ENCODE data around the gene GGA3.

The GGA3 gene

GRCh38 chr17:75252039-75252816 lies 9.2 kb downstream of the GGA3 start:
- in situ Hi-C loops (cut with HindIII; ENCODE audit: low pct_ligation_motif_present, low pct_unique_long_range_greater_than_20kb, low sequenced_read_pairs) = no loop called here
- no peak for DNase-seq

- DNase-seq = no peak
- in situ Hi-C loops (cut with HindIII; ENCODE audit: low pct_ligation_motif_present, low pct_unique_long_range_greater_than_20kb, low sequenced_read_pairs) = no loop called here
These were observed 11.4 kb downstream of the GGA3 start for GRCh38 chr17:75250009-75250471.

- no peak for DNase-seq
- in situ Hi-C loops (cut with HindIII; ENCODE audit: low pct_ligation_motif_present, low pct_unique_long_range_greater_than_20kb, low sequenced_read_pairs) = no loop called here
These were observed 11.8 kb downstream of the GGA3 start for GRCh38 chr17:75249564-75249963.

- no peak for DNase-seq
- in situ Hi-C loops (cut with HindIII; ENCODE audit: low pct_ligation_motif_present, low pct_unique_long_range_greater_than_20kb, low sequenced_read_pairs) = no loop called here
These were observed 15.0 kb downstream of the GGA3 start for GRCh38 chr17:75246404-75246803.

- in situ Hi-C loops (cut with HindIII; ENCODE audit: low pct_ligation_motif_present, low pct_unique_long_range_greater_than_20kb, low sequenced_read_pairs) = no loop called here
- DNase-seq = no peak
These were observed 16.4 kb downstream of the GGA3 start for GRCh38 chr17:75245011-75245410.

GRCh38 chr17:75244133-75244866 lies 17.1 kb downstream of the GGA3 start:
- in situ Hi-C loops (cut with HindIII; ENCODE audit: low pct_ligation_motif_present, low pct_unique_long_range_greater_than_20kb, low sequenced_read_pairs) = no loop called here
- no peak for DNase-seq

GRCh38 chr17:75242461-75243042 lies 18.9 kb downstream of the GGA3 start:
- in situ Hi-C loops (cut with HindIII; ENCODE audit: low pct_ligation_motif_present, low pct_unique_long_range_greater_than_20kb, low sequenced_read_pairs) = no loop called here
- DNase-seq = no peak

GRCh38 chr17:75241996-75242460 lies 19.4 kb downstream of the GGA3 start:
- in situ Hi-C loops (cut with HindIII; ENCODE audit: low pct_ligation_motif_present, low pct_unique_long_range_greater_than_20kb, low sequenced_read_pairs) = no loop called here
- DNase-seq = no peak

GRCh38 chr17:75241502-75241901 lies 19.9 kb downstream of the GGA3 start:
- DNase-seq = no peak
- in situ Hi-C loops (cut with HindIII; ENCODE audit: low pct_ligation_motif_present, low pct_unique_long_range_greater_than_20kb, low sequenced_read_pairs) = no loop called here

- no peak for DNase-seq
- in situ Hi-C loops (cut with HindIII; ENCODE audit: low pct_ligation_motif_present, low pct_unique_long_range_greater_than_20kb, low sequenced_read_pairs) = no loop called here
These were observed 20.3 kb downstream of the GGA3 start for GRCh38 chr17:75241143-75241430.

- peak; percentile 59 for DNase-seq
These were observed 20.8 kb downstream of the GGA3 start for GRCh38 chr17:75240394-75241142.

GRCh38 chr17:75239778-75240393 lies 21.5 kb downstream of the GGA3 start:
- in situ Hi-C loops (cut with HindIII; ENCODE audit: low pct_ligation_motif_present, low pct_unique_long_range_greater_than_20kb, low sequenced_read_pairs) = no loop called here
- DNase-seq = no peak

More at GRCh38 chr17:75240394-75241142, 20.8 kb downstream of the GGA3 start:
- in situ Hi-C loops (cut with HindIII; ENCODE audit: low pct_ligation_motif_present, low pct_unique_long_range_greater_than_20kb, low sequenced_read_pairs) = no loop called here

- in situ Hi-C loops (cut with HindIII; ENCODE audit: low pct_ligation_motif_present, low pct_unique_long_range_greater_than_20kb, low sequenced_read_pairs) = no loop called here
- no peak for DNase-seq
These were observed 22.2 kb downstream of the GGA3 start for GRCh38 chr17:75239214-75239613.

- in situ Hi-C loops (cut with HindIII; ENCODE audit: low pct_ligation_motif_present, low pct_unique_long_range_greater_than_20kb, low sequenced_read_pairs) = no loop called here
- DNase-seq = peak; percentile 73
These were observed 22.7 kb downstream of the GGA3 start for GRCh38 chr17:75238684-75239191.

- in situ Hi-C loops (cut with HindIII; ENCODE audit: low pct_ligation_motif_present, low pct_unique_long_range_greater_than_20kb, low sequenced_read_pairs) = no loop called here
- DNase-seq = no peak
These were observed 23.3 kb downstream of the GGA3 start for GRCh38 chr17:75238020-75238580.

- no peak for DNase-seq
- in situ Hi-C loops (cut with HindIII; ENCODE audit: low pct_ligation_motif_present, low pct_unique_long_range_greater_than_20kb, low sequenced_read_pairs) = no loop called here
These were observed 24.0 kb downstream of the GGA3 start for GRCh38 chr17:75237100-75238014.

GRCh38 chr17:75232786-75233185 lies 28.6 kb downstream of the GGA3 start:
- in situ Hi-C loops (cut with HindIII; ENCODE audit: low pct_ligation_motif_present, low pct_unique_long_range_greater_than_20kb, low sequenced_read_pairs) = no loop called here
- no peak for DNase-seq
